Hepatic stellate cell (primary cell): ENCODE measurements around the gene SPDYE4.

ENCODE experiments used
- DNase-seq: peaks from one replicate; pipeline ENCODE4 v3.0.0; 2011; ENCODE audit warnings: low spot score

The SPDYE4 gene

GRCh38 chr17:8741366-8741765 is 17.0 kb downstream of the SPDYE4 start:
- no peak for DNase-seq

DNA sequence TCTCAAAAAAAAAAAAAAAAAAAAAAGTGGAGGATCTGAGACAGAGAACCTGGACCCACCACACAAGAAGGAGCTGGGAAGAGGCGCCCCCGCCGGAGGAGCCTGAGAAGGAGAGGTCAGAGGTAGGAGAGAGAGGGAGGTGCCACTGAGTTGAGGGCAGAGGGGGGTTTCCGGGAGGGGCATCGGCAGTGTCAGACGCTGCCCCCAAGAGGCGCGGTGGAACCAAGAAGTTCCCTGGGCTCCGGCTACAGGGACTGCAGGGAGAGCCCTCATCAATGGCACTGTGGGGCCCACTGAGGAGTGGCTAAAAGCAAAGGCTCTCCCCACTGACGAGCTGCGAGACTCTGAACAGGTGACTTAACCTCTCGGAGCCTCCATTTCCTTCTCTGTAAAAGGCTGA is 17.9 kb downstream of the SPDYE4 start:
- no peak for DNase-seq

DNA sequence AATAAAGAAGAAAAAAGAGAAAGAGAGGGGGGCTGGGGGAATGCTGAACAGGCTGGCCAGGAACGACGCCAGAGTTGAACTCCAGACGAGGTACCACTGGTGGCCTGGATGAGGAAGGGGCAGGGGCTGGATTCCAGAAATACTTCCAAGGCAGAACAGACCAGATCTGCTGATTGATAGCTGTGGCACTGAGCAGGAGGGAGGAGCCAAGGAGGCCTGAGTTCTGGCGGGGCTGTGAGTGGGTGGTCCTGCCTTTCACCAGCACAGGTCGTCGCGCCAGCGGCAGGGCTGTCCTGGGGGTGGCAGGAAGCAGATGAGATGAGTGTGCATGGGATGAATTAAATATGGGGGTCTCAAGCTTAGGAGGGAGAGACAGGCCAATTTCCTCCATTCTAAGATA is 19.2 kb downstream of the SPDYE4 start:
- no peak for DNase-seq

DNA sequence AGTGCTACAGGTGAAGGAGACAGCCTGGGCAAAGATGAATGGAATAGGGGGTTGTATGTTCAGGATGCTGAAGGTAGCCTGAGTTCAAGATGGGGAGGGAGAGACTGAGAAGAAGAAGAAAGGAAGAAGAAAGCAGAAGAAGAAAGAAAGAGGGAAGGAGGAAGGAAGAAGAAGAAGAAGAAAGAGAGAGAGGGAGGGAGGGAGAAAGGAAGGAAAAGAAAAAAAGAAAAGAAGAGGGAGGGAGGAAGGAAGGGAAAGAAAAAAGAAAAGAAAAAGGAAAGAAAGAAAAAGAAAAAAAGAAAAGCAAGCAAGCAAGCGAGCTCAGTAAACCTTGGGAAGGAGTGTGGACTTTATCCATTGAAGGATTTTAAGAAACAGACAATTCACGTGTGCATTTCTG is 21.6 kb downstream of the SPDYE4 start:
- DNase-seq, result no peak

DNA sequence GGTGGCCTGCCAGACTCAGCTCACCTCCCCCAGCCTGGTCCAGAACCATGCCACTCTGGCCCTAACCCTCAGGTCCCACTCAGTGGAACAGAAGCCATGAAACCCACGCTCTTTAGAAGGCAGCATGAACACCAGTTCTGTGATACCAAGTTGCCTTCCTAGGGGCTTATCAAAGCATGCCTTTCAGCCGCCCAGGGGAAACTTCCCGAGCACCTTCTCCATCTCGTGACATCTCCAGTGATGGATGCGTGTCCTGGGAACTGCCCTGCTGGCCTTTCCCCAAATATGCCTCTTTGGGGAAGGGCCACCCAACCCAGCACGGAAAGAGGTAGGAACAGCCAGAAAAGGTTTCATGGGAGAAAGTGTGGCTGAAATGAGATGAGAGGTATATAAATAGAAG is 22.0 kb downstream of the SPDYE4 start:
- no peak for DNase-seq

GRCh38 chr17:8735336-8735939 is 22.9 kb downstream of the SPDYE4 start:
- DNase-seq, result no peak

- no peak for DNase-seq
These were observed 23.5 kb downstream of the SPDYE4 start for GRCh38 chr17:8734876-8735275.

DNA sequence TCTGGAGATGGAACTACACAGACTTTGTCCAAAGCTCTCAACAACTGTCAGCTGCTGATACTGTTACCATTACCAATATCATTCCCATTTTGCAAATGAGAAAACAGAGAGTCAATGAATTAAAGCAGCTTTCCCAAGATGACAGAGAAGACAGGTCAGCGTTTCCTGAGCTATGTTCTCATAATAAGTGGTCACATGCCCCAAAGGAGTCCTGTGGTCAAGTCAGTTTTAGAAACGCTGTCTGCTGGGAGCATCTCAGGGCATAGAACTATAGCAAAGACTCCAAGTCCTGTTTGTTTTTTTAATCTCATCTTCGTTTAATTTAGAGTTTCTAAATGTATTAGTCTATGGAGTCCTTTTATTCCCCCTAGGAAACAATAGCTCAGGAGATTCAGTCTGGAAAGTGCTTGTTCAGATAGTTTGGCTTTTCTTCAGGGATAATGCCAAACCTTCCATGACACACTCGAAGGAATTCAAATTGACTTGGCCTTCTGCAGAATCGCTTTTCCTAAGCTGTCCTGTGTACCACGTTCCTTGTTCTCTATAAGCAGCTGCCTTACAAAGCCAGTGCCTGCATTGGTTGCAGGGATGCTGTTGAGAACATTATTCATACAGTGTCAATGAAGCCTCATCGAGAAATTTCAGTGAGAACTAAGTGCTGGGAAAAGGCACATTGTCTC is 25.8 kb downstream of the SPDYE4 start:
- DNase-seq, result no peak

GRCh38 chr17:8729860-8730259 is 28.5 kb downstream of the SPDYE4 start:
- DNase-seq, result no peak

- no peak for DNase-seq
These were observed 28.9 kb downstream of the SPDYE4 start for GRCh38 chr17:8729421-8729820.

GRCh38 chr17:8728971-8729370 is 29.4 kb downstream of the SPDYE4 start:
- DNase-seq, result no peak

- DNase-seq, result no peak
These were observed 30.0 kb downstream of the SPDYE4 start for GRCh38 chr17:8728251-8728938.

GRCh38 chr17:8726941-8727555 is 31.3 kb downstream of the SPDYE4 start:
- no peak for DNase-seq

GRCh38 chr17:8725881-8726876 is 32.2 kb downstream of the SPDYE4 start:
- DNase-seq, result no peak

- DNase-seq, result no peak
These were observed 33.9 kb downstream of the SPDYE4 start for GRCh38 chr17:8724451-8724850.

DNA sequence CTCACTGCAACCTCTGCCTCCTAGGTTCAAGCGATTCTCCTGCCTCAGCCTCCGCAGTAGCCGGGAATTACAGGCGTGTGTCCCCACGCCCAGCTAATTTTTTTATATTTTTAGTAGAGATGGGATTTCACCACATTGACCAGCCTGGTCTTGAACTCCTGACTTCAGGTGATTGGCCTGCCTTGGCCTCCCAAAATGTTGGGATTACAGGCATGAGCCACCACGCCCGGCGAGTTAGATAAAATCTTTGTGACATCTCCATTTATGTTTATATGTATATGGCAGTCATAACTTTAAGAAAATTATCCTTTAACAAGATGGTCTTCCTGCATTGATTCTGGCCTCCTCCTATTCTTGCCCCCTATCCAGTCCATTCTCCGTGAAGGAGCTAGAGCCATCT is 37.8 kb downstream of the SPDYE4 start:
- no peak for DNase-seq

DNA sequence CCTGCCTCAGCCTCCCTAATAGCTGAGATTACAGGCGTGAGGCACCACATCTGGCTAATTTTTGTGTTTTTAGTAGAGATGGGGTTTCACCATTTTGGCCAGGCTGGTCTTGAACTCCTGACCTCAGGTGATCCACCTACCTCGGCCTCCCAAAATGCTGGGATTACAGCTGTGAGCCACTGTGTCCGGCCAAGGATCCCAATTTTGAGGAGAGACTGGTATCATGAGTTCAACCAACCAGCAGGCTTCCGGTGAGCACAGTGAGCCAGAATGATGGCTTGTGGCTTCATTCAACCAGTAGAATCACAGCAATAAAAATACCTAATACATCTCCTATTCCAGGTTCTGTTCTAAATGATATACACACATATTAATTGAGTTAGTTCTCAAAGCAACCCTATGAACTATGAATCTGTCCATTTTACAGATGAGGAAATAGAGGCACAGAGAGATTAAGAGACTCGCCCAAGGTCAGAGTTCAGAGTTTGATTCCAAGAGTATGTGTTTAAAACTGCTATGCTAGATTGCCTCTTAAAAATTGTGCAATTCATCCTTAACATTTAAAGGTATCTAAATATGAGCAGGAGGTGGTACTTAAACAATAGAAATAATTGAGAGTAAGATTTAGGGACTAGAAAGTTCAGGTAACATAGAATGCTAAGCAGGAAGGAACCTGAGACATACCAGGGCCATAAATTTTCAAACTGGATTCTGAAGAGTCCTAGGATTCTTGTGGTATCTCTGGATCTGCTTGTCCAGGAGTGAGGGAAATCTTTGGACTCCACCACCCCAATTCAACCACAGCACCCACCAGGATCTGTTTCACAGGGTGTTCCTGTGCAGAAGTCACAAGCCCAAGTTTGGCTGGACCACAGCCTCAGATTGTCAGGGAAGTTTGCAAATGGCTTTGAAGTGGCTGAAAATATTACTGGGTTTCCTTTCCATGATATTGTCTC is 38.8 kb downstream of the SPDYE4 start:
- no peak for DNase-seq

DNA sequence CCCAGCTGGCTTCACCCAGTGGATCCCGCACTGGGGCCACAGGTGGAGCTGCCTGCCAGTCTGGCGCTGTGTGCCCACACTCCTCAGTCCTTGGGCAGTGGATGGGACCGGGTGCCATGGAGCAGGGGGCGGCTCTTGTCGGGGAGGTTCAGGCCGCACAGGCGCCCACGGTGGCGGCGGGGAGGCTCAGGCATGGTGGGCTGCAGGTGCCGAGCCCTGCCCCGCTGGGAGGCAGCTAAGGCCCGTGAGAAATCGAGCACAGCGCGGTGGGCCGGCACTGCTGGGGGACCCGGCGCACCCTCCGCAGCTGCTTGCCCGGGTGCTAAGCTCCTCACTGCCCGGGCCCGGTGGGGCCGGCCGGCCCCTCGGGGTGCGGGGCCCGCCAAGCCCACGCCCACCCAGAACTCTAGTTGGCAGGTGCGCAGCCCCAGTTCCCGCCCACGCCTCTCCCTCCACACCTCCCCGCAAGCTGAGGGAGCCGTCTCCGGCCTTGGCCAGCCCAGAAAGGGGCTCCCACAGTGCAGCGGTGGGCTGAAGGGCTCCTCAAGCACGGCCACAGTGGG is 40.3 kb downstream of the SPDYE4 start:
- no peak for DNase-seq

- DNase-seq, result no peak
These were observed 44.5 kb downstream of the SPDYE4 start for GRCh38 chr17:8713878-8714277.

- no peak for DNase-seq
These were observed 45.0 kb downstream of the SPDYE4 start for GRCh38 chr17:8713315-8713714.
